Dermis microvascular lymphatic vessel endothelial cell (primary cell): ENCODE results near the gene SEMA4C. TPM values are rescaled to one million over a fixed set of nuclear protein-coding genes. Genes with fewer than 3 reads are reported as not detected.
"Not testable (repeated sequence)": the region's sequence is repeated elsewhere in the genome, so short reads cannot be mapped to it uniquely, and the experiment has no call there.

Source experiments
- DNase-seq, 2 donors: peaks; one replicate each; pipeline versions ENCODE4 v3.0.0 to v3.0.0-alpha.2; 2010; ENCODE audit warnings: low read depth in 2 of 2
- total RNA-seq: library from RNA; depleted of rRNA; stranded (reverse); fragments of >200 nt; gene quantifications from 2 replicates; pipeline ENCODE4 v1.2.1, GENCODE V29; 2014

Gene SEMA4C
- total RNA-seq, 1 donor from 2014 or later, result 17.3 TPM

DNA sequence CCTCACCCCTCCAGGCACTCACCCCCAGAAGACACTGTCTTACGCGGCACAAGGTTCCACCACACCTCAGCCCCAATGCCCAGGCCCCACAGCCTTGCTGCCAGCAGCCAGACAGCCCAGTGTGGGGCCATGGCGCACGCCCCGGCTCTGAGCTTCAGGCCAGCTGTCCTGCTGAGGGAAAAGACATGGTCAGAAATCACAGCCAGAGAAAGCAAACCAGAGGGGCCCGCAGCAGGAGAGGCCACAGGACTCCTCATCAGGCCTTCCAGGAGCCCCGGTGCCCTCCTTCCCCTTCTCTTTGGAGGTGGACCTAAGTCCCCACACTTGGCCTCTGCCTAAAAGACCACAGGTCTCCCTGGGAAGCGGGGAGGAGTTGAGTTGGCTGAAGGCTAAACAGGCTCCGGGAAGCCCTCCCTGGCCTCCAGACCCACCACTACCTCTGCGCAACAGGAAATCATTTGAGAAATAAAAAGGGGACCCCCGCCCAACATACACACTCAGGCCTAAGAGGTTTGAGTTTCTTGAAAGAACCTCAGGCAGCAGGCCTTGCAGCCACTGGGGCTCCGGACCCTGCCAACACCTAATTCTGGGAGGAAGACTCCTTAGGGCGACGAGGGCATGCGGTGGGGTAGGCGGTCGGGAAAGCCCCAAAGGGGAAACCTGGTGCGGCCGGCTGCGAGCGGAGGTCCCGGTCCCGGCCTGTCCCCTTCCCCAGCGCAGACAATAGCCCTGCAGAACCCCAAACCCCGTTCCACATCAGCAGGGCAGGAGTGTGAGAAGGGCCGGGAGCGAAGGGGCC, 1.9 kb downstream of the SEMA4C start:
- no peak for DNase-seq

DNA sequence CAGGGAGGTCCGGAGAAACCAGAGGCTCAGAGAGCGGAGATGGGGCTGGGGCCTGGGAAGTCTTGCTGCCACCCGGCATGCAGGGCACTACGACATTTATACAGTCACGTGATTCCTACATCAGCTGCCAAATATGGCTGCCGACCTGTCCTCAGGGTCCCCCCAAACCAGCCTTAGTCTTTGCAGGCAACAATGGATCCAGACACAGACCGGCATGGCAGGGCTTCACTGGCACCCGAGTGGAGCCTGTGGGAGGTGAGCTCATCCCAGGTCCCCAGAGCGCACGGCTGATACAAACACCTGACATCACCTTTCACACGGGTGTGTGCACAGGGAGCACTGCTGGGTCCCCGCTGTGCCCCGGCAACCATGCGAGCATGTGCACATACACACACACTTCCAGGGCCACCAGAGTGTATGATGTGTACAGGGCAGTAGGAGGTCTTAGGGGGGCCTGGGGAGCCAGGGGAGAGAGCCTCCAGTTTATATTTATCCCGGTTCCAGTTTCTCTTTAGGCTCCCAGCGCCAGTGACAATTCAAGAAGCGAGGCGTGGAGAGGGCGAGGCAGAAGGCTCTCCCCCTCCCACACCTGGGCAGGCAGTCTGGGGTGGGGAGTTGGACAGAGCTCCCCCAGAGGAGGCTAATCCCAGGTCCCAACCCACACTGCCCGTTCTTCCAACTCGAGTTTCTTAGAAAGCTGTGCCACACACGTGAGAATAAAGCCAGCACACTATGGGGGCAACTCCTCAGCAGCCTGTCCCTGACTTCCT, 2.7 kb downstream of the SEMA4C start:
- peak in 1 of 2 donors; percentile 37 for DNase-seq

DNA sequence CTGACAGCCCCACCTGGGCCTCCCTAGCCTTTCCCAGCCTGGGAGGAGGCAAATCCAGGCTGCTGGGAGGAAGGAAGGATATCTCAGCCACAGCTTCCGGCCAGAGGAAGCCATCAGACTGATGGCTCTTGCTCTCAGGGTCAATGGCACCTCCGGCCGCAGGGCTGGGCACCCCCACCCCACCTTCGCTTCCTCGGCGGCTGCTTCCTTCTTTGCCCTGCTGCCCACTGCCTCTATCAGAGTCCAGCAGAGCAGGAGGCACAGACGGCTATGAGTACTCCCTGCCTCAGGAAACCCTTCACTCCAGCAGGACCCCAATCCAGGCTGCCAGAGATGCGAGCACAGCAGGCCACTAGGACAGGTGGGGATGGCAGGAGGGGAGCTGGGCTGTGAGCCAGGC, 3.3 kb downstream of the SEMA4C start:
- peak in 1 of 2 donors; percentile 60 for DNase-seq

DNA sequence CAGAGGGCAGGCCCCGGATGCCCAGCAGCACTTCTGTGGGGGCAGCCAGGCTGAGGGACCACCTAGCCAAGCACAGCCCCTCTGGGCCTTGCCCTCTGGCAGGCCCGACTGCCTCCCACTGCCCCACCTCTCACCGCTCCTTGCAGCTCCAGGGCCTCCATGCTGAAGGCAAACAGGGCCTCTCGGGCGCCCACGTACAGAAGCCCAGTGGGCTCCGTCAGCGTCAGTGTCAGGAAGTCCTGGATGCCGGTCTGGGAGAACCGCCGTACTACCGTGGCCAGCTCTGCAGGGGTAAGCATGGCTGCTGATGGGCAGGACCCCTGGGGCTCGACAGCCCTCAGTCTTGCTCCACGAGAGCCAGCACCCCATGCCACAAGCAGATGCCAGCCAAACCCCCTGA, 3.7 kb downstream of the SEMA4C start:
- DNase-seq, result no peak

DNA sequence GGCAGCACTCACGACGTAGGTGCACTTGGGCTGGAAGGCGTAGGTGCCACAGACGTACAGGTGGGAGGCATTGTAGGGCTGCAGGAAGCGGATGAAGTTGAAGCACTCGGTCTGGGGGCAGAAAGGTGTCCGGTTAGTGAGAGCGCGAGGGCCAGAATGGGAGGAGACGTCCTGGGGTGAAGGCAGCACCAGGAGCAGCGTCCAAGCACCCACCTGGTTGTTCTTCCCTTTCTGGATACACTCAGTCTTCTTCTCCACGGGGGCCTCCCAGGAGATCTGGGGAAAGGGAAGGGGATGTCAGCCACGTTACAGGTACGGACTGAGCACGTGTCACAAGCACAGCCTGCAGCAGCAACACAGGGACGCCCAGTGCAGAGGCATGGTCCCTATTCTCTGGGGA, 4.2 kb downstream of the SEMA4C start:
- no peak for DNase-seq

DNA sequence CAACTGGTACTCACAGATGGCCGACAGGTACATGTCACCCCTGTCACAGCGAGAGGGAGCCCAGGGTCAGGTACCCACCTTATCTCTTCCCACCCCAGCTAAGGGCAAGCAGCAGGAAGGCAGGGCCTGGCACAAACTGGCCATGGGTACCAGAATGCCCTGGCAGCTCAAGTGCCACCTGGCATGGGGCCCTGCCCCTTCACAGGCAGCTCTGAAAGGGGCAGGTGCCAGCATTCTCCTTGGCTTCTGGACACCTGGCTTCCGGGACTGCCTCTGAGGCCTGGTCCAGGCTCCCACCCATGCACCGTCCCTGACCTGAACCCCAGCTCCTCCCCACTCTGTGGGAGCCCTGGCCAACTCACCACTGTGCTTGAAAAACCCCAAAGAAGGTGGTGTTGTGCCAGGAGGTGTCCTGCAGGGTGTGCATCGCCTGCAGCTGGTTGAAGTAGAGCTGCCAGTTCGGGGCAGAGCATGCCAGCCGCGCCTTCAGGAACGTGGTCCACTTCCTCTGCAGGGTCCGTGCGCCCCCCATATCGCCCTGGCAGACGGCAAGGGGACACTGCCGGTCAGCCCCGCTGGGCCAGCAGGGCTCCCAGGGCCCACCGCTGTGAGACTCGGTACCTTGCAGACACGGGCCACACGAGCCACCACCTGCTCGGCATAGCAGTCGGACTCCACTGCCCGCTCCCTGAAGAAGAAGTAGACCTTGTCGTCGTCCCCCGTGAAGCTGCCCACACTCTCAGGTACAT, 5.4 kb downstream of the SEMA4C start:
- no peak for DNase-seq

DNA sequence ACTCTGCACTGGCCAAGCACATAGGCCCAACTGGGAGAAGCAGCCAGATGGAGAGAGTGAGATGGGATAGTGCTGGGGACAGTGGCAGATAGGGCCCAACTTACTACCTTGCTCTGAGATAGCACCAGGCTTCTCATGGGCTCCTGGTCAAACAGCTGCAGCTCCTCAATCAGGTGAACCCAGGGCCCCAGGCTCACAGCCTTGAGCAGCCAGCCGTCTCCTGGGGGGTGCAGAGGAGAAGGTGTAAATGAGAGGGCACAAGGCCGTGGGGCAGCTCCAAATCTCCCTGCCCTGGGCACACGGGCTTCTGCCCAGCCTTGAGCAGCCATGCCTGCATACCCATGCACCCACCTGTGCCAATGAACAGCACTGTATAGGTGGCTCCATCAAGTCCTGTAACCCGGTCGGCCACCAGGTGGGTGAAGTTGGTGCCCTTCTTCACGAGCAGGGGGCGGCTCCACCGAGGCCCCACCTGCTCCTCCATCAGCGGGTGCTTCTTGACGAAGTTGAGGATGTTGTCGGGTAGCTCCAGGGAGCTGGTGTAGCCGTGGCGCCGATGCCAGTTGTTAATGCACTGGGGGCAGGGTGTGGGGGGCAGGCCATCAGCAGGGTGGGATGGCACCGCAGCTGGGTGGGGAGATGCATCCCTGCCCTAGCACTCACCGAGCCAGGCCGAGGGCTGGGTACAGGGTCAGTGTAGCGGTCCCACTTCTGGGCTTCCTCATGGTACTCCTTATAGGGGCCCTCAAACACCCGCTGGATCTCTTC, 6.1 kb downstream of the SEMA4C start:
- DNase-seq, result no peak

DNA sequence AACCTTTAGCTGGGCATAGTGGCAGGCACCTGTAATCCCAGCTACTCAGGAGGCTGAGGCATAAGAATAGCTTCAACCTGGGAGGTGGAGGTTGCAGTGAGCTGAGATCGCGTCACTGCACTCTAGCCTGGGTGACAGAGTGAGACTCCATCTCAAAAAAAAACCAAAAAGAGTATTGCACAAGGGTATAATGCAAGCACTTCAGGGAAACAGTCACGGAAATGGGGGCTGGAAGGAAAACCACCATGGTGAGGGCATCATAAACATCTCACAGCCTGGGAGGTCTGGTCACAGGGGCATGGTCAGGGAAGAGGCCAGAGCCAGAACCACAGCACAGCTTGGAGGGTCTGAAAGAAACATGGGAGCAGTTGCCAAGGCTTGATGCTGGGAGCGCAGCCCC, 6.8 kb downstream of the SEMA4C start:
- not testable (repeated sequence) for DNase-seq

DNA sequence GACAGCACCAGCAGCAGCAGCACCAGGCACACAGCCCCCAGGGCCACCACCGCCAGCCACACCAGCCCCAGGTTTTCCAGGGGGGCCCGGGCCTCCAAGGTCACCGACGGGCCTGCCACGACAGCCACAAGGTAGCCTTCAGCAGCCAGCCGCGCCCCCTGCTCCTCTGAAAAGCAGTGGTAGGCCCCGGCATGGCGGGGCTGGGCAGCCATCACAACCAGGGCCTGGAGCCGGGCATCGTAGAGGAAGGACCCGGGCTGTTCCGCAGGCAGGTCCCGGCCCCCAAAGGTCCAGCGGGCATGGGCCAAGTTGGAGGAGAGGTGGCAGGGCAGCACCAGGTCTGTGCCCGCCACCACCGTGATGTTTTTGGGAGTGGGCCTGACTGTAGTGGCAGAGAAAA, 8.8 kb downstream of the SEMA4C start:
- DNase-seq, result no peak

DNA sequence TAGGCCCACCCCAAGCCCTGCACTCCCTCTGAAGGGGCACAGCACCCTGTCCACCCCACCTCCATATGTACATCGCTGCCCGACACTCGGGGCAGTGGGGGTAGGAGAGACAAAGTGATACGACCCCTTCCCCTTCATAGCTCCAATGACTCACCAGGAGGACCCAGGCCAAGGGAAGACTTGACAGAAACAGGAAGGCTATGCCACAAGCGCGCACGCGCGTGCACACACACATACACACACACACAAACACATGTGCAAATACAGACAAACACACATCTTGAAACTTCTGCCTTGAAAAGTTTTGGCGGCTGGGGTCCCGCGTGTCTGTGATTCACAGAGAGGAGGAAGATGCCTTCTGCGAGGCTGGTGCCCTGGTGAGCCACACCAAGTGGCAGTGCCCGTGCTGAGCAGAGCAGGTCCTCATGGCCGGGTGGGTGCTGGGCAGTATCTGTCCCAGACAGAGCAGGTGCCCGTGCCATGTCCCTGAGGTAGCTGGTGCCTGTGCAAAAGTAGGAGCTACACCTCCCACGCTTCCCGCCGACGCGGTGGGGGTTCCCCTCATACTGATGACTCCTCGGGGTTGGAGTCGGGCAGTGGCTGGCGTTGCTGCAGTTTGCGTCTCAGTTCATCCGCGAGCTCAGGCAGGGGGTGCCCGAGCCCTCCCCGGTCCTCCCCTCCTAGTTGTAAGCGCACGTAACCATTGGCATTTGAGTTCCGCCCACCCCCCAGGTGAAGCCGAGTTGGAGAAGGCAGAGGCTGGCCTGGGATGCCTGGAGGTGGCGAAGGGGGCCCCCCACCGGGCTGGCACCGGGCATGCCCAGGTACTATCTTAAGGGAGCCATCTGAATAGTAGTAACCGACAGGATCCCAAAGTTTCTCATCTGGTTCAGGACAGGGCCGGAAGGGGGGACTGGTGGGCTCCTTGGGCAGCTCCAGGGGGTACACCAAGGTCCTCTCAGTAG, 9.5 kb downstream of the SEMA4C start:
- no peak for DNase-seq

DNA sequence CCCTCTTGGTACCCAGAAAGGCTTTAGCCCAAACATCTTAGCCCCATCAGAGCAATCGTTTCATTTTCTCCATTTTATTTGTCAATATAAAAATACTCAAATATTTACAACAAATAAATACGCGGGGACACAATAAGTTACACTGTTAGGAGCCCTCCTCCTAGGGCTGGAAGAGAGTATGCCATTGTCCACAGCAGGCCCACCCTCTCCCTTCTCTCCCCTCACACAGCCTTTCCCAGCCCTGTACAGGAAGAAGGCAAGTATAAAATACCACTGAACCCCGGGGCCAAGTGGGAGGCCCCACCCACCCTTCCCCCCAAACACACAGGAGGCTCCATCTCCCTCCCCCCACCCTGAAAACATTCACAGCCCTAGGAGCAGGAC, 10.2 kb downstream of the SEMA4C start:
- DNase-seq, result no peak

DNA sequence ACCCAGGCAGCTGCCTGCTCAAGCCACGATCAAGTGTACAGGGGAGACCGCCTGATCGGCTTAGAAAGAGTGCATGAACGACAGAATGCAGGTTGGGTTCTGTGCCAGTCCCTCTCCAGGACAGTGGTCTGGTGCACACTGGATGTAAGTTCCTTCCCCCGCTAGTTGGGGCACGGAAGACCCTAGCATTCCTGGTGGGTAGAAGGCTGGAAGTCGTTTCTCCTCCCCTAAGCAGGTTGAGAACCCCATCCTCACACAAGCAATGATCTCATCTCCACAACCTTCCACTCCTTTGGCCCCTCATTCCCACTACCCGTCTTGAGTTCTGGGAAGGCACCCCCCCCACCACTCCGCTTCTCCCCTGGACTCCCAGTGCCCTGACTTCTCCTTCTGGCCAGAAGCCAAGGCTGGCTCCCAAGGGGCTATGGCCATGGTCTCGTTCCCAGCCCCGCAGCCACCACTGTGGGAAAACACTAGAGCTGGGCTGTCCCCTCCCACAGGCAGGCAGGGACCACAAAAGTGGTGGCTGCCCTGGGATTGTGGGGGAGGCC, 10.7 kb downstream of the SEMA4C start:
- no peak for DNase-seq

DNA sequence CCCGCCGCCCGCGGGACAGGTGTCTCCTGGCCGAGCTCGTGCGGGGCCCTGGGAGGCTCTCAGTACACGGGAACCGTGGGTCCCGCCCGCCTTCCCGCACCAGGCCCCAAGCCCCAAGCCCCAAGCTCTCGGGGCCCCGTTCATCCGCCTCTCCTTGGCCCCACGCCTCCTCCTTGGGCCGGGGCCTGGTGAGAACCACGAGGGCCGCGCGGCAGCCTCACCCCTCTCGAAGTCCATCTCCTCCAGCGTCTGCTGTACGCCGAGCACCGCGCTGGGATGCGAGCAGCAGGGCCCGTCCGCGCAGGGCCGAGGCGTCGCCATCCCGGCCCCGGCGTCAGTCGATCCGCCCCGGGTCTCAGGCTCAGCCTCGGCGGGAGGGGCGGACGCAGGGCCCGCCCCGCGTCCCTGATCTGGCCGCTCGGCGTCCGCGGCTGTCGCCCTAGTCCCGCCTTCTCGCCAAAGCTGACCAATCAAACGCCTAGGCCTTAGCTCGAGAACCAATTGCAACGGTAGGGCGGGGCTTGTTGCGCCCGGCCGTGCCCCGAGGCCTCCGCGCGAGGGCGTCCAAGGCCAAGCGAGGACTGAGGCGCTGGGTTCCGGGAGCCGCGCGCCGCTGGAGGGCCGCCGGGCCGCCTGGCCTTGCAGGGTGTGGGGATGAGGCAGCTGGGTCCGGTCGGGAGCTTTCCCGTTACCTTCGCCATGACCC, 12.1 kb downstream of the SEMA4C start, which contains the start of gene ANKRD39:
ANKRD39 (minus strand) TSS at position 350 of the 706 bp plus-strand sequence; CDS start at position 321, 29 bp downstream.
- DNase-seq, result peak; percentile 96 to 98

DNA sequence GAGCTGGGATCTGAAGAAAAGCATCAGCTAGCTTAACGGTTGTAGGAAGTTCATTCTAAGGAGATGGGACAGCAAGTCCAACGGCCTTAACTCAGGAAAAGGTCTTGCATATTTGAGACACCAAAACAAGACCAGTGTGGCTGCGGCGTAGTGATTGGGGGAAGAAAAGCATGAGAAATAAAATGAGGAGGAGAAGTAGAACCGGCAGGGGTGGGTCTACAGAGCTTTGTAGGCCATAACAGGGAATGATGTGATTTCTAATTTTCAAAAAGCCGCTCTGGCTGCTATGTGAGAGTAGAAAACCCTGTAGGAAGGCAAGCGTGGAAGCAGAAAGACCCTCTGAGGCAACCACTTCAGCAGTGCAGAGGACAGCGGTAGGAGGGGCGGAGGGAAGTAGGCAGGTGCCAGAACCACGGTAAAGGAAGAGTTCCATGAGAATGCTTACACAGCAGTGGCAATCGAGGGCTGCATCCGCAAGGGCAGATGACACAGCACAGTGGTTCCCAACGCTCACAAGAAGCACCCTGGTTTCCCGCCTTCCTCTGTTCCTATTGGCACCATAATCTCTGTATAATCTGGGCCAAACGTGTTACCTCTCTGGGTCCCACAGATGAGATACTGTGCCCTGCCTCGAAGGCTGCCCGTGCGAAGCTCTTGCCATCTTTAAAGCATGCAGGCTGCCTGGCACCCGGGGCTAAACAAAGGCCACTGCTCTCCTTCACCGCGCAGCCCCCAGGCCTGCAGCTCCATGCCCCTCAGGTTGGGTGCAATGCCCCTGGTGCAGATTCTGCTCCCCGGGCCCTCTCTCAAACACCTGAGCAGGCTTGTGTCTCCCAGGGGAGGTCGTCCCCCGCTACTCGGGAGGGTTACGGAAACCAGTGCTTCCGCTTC, 12.9 kb downstream of the SEMA4C start:
- DNase-seq, result peak in 1 of 2 donors; percentile 32

DNA sequence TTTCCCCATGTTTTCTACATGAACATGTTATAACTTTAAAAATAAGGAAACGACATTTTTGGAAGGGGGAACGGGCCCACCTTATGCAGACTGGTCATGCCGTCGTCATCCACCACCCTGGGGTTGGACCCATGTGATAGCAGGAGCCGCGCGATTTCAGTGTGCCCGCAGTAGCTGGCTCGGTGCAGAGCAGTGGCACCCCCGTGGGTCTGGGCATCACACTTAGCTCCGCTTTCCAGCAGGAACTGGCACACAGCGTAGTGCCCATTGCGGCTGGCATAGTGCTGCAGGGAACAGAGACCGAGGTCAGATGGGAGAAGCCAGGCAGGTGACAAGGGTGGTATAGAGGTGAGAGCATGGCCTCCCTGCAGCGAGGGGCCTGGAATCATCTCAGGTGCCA, 16.6 kb downstream of the SEMA4C start:
- DNase-seq, result no peak

DNA sequence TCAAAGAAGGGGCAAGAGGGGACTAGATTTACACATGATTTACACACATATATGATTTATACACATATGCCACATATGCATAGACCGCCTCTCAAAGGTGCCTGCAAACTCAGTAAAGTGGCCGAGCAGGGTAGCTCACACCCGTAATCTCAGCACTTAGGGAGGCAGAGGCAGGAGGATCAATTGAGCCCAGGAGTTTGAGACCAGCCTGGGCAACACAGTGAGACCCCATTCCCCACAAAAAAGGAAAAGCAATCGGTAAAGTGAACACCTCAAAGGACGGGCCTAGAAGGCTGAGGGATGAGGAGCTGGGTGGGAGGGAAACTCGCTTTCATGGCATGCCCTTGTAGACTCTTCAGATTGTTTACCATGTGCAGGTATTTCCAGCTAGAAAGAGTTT, 17.2 kb downstream of the SEMA4C start:
- no peak for DNase-seq

DNA sequence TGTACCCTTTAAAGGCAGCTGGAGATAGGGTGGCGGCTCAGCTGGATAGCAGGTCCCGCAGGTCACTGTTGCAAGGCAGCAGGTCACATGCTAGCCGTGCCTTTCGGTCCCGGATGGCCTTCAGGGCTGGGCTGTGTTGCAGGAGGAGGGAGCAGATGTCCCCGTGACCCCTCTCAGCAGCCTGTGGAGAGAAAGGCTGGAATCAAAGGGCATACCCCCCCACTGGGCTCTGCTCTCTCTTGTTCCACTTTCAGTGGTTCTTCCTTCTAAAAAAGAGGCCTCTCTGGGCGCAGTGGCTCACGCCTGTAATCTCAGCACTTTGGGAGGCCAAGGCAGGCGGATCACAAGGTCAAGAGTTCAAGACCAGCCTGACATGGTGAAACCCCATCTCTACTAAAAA, 21.6 kb downstream of the SEMA4C start:
- no peak for DNase-seq

DNA sequence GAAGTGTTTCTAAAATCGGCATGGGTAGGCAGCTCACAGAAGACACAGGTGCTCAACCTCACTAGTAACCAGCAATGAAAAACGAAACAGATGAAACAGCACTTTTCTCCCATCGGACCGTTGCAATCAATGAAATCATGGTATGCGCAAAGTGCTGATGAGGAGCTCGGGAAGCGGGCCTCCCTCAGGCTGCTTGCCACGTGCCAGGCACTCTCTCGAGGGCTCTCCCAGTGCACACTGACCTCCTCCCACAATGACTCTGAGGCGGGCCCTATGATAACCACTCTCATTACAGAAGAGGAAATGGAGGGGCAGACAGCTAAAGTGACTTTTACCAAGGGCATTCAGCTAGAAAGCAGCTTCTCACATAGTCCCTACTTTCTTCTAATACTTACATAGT, 22.3 kb downstream of the SEMA4C start:
- no peak for DNase-seq
